ENCODE measurements around the gene VAMP5. TPM values are rescaled to one million over a fixed set of nuclear protein-coding genes. Genes with fewer than 3 reads are reported as not detected.

VAMP5 gene
- total and polyA plus RNA-seq, 10 of the 15 experiments (the other 5 are each of a cell fraction or from before 2014, with no cell fraction given) = 3.8 to 52.7 (median 24.1) TPM

DNA sequence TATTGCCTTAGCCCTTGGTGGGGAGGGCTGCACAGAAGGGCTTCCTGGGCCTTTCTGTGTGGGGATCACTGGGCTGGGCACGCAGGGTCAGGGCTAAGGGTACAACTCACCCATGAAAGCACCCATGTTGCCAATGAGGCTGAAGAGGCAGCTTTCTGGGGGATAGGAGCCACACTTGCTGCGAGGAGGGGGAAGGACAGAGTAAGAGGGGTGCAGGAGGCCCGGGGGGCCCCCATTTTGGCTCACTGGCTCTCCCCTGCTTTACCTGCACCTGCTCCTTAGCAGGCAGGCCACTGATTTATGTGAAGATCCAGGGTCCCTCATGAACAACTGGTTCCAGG is 16.0 kb downstream of the VAMP5 start:
- FAIRE-seq = no peak
- ChIA-PET RAD21 (ENCODE audit: unreplicated experiment) (interaction anchor here (0.5 kb wide), 1 partner anchor 25 kb away, joined by 3 read pairs; no protein-coding TSS in a partner anchor), SMC1A (ENCODE audit: uncharacterized antibody, unreplicated experiment) (no interaction called here), POLR2A (interaction anchor here (1.9 kb wide), 1 partner anchor 11 kb away, joined by 10 read pairs; the partner anchor contains the start of gene C2orf68), CTCF (no interaction called here)
- Histone ChIP-seq H3K4me3 (no peak overlapping the region), H3K79me2 (ENCODE audit: control insufficient read depth, insufficient read depth, low read length) (peaks cover 22% of the 10 kb centered on the region), H3K9ac (ENCODE audit: control insufficient read depth, insufficient read depth, low read length) (no peak overlapping the region), H3K36me3 (ENCODE audit: control insufficient read depth in 2 of 2, insufficient read depth in 2 of 2, low read length in 1 of 2) (peaks cover 0 to 14% of the 10 kb centered on the region in 2 experiments; a peak in 3 of 4 replicates), H3K4me1 (ENCODE audit: control insufficient read depth, insufficient read depth, low read length) (peaks cover 5% of the 10 kb centered on the region), H3K9me3 (replicated peaks; ENCODE audit: control insufficient read depth, insufficient read depth, low read length) (no peaks in the 10 kb centered on the region), H2AFZ (ENCODE audit: control insufficient read depth, low read depth, low read length) (no peak overlapping the region), H3K4me2 (ENCODE audit: control insufficient read depth, insufficient read depth) (no peak overlapping the region), H4K20me1 (ENCODE audit: control insufficient read depth, insufficient read depth) (no peaks in the 10 kb centered on the region), H3K27ac (ENCODE audit: control insufficient read depth, insufficient read depth) (no peak overlapping the region), H3K27me3 (replicated peaks in 1 of 2; ENCODE audit: control insufficient read depth in 2 of 2, insufficient read depth in 2 of 2, low read length in 1 of 2) (no peaks in the 10 kb centered on the region)
- WGBS (ENCODE audit: insufficient coverage, insufficient replicate concordance, low lambda C conversion rate, missing lambda C conversion rate) = 75% methylated on average over 3 of the region's 3 CpGs
- TF ChIP-seq KDM1A (IDR thresholded peaks at IDR 0.05; ENCODE audit: borderline replicate concordance) = no peak
- TF ChIP-seq, protein P1, sequence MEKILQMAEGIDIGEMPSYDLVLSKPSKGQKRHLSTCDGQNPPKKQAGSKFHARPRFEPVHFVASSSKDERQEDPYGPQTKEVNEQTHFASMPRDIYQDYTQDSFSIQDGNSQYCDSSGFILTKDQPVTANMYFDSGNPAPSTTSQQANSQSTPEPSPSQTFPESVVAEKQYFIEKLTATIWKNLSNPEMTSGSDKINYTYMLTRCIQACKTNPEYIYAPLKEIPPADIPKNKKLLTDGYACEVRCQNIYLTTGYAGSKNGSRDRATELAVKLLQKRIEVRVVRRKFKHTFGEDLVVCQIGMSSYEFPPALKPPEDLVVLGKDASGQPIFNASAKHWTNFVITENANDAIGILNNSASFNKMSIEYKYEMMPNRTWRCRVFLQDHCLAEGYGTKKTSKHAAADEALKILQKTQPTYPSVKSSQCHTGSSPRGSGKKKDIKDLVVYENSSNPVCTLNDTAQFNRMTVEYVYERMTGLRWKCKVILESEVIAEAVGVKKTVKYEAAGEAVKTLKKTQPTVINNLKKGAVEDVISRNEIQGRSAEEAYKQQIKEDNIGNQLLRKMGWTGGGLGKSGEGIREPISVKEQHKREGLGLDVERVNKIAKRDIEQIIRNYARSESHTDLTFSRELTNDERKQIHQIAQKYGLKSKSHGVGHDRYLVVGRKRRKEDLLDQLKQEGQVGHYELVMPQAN (conservative IDR thresholded peaks at IDR 0.05) = no peak
- no peak for TF ChIP-seq RUNX3 (IDR thresholded peaks at IDR 0.05; ENCODE audit: low read length)
- no peak for TF ChIP-seq POU2F2 (IDR thresholded peaks at IDR 0.05; ENCODE audit: borderline replicate concordance, low read depth, low read length)
- no peak for TF ChIP-seq TARDBP (IDR thresholded peaks at IDR 0.05; ENCODE audit: borderline replicate concordance)
- TF ChIP-seq BCL11A (IDR thresholded peaks at IDR 0.05; ENCODE audit: low read depth, low read length) = no peak
- TF ChIP-seq, protein P2, sequence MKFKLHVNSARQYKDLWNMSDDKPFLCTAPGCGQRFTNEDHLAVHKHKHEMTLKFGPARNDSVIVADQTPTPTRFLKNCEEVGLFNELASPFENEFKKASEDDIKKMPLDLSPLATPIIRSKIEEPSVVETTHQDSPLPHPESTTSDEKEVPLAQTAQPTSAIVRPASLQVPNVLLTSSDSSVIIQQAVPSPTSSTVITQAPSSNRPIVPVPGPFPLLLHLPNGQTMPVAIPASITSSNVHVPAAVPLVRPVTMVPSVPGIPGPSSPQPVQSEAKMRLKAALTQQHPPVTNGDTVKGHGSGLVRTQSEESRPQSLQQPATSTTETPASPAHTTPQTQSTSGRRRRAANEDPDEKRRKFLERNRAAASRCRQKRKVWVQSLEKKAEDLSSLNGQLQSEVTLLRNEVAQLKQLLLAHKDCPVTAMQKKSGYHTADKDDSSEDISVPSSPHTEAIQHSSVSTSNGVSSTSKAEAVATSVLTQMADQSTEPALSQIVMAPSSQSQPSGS (IDR thresholded peaks at IDR 0.05; ENCODE audit: low read length) = no peak
- TF ChIP-seq, protein P3, sequence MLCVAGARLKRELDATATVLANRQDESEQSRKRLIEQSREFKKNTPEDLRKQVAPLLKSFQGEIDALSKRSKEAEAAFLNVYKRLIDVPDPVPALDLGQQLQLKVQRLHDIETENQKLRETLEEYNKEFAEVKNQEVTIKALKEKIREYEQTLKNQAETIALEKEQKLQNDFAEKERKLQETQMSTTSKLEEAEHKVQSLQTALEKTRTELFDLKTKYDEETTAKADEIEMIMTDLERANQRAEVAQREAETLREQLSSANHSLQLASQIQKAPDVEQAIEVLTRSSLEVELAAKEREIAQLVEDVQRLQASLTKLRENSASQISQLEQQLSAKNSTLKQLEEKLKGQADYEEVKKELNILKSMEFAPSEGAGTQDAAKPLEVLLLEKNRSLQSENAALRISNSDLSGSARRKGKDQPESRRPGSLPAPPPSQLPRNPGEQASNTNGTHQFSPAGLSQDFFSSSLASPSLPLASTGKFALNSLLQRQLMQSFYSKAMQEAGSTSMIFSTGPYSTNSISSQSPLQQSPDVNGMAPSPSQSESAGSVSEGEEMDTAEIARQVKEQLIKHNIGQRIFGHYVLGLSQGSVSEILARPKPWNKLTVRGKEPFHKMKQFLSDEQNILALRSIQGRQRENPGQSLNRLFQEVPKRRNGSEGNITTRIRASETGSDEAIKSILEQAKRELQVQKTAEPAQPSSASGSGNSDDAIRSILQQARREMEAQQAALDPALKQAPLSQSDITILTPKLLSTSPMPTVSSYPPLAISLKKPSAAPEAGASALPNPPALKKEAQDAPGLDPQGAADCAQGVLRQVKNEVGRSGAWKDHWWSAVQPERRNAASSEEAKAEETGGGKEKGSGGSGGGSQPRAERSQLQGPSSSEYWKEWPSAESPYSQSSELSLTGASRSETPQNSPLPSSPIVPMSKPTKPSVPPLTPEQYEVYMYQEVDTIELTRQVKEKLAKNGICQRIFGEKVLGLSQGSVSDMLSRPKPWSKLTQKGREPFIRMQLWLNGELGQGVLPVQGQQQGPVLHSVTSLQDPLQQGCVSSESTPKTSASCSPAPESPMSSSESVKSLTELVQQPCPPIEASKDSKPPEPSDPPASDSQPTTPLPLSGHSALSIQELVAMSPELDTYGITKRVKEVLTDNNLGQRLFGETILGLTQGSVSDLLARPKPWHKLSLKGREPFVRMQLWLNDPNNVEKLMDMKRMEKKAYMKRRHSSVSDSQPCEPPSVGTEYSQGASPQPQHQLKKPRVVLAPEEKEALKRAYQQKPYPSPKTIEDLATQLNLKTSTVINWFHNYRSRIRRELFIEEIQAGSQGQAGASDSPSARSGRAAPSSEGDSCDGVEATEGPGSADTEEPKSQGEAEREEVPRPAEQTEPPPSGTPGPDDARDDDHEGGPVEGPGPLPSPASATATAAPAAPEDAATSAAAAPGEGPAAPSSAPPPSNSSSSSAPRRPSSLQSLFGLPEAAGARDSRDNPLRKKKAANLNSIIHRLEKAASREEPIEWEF (IDR thresholded peaks at IDR 0.05; ENCODE audit: insufficient replicate concordance, low read depth, low read length) = no peak
- no peak for TF ChIP-seq SREBF2 (IDR thresholded peaks at IDR 0.05; ENCODE audit: low read length)
- TF ChIP-seq, protein P4, sequence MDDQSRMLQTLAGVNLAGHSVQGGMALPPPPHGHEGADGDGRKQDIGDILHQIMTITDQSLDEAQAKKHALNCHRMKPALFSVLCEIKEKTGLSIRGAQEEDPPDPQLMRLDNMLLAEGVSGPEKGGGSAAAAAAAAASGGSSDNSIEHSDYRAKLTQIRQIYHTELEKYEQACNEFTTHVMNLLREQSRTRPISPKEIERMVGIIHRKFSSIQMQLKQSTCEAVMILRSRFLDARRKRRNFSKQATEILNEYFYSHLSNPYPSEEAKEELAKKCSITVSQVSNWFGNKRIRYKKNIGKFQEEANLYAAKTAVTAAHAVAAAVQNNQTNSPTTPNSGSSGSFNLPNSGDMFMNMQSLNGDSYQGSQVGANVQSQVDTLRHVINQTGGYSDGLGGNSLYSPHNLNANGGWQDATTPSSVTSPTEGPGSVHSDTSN (IDR thresholded peaks at IDR 0.05; ENCODE audit: insufficient replicate concordance, low read depth, low read length) = no peak
- no peak for TF ChIP-seq TBL1XR1 (IDR thresholded peaks at IDR 0.05; ENCODE audit: low read depth, low read length)
- TF ChIP-seq, protein P5, sequence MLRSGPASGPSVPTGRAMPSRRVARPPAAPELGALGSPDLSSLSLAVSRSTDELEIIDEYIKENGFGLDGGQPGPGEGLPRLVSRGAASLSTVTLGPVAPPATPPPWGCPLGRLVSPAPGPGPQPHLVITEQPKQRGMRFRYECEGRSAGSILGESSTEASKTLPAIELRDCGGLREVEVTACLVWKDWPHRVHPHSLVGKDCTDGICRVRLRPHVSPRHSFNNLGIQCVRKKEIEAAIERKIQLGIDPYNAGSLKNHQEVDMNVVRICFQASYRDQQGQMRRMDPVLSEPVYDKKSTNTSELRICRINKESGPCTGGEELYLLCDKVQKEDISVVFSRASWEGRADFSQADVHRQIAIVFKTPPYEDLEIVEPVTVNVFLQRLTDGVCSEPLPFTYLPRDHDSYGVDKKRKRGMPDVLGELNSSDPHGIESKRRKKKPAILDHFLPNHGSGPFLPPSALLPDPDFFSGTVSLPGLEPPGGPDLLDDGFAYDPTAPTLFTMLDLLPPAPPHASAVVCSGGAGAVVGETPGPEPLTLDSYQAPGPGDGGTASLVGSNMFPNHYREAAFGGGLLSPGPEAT (IDR thresholded peaks at IDR 0.05; ENCODE audit: low read depth) = no peak
- no TSS peak for BruUV-seq (replicated peaks)
- intact Hi-C loops (cut with micrococcal nuclease; ENCODE audit: unreplicated experiment) (no loop called here), in situ Hi-C loops (cut with MboI) (no loop called here)
- ATAC-seq = no peak
- DNase-seq (ENCODE audit: low read depth, low spot score) = no peak

Measured in GM12878 (cell line).